Measurements from ENCODE around the gene PEX6. TPM values are rescaled to one million over a fixed set of nuclear protein-coding genes. Genes with fewer than 3 reads are reported as not detected.
A peak's percentile ranks its signal among the peaks of the same experiment; 100 is the strongest.
"Not testable (repeated sequence)": the region's sequence is repeated elsewhere in the genome, so short reads cannot be mapped to it uniquely, and the experiment has no call there.

PEX6 gene
- total RNA-seq, 1 donor from 2014 or later, result 28.9 TPM

- Histone ChIP-seq H3K27me3 (ENCODE audit: low read depth) (no peaks in the 10 kb centered on the region), H3K4me3 (no peak overlapping the region), H3K27ac (replicated peaks) (peak overlapping the region; percentile 49), H3K36me3 (peaks cover 59% of the 10 kb centered on the region), H3K9me3 (replicated peaks) (no peaks in the 10 kb centered on the region), H3K4me1 (peaks cover 20% of the 10 kb centered on the region)
- TF ChIP-seq CTCF (IDR thresholded peaks at IDR 0.05; ENCODE audit: borderline replicate concordance), result peak; percentile 66
- peak; percentile 59 for DNase-seq
- intact Hi-C loops (cut with micrococcal nuclease), result no loop called here
Observed at GRCh38 chr6:43009124-43009523, 30.1 kb upstream of the PEX6 start.

- Histone ChIP-seq H3K9me3 (replicated peaks) (no peaks in the 10 kb centered on the region), H3K4me3 (no peak overlapping the region), H3K36me3 (peaks cover 72% of the 10 kb centered on the region), H3K27ac (replicated peaks) (no peak overlapping the region), H3K4me1 (peaks cover 6% of the 10 kb centered on the region), H3K27me3 (ENCODE audit: low read depth) (no peaks in the 10 kb centered on the region)
- intact Hi-C loops (cut with micrococcal nuclease), result no loop called here
- DNase-seq, result no peak
- no peak for TF ChIP-seq CTCF (IDR thresholded peaks at IDR 0.05; ENCODE audit: borderline replicate concordance)
Observed at GRCh38 chr6:43007126-43007525, 28.1 kb upstream of the PEX6 start.

- intact Hi-C loops (cut with micrococcal nuclease), result no loop called here
- H3K27ac ChIP-seq (replicated peaks), result no peak overlapping the region
- peaks cover 6% of the 10 kb centered on the region for H3K4me1 ChIP-seq
- H3K36me3 ChIP-seq, result peaks cover 63% of the 10 kb centered on the region
- DNase-seq, result no peak
- no peak overlapping the region for H3K4me3 ChIP-seq
- no peaks in the 10 kb centered on the region for H3K27me3 ChIP-seq (ENCODE audit: low read depth)
- H3K9me3 ChIP-seq (replicated peaks), result no peaks in the 10 kb centered on the region
- no peak for TF ChIP-seq CTCF (IDR thresholded peaks at IDR 0.05; ENCODE audit: borderline replicate concordance)
Observed at GRCh38 chr6:43006251-43006650, 27.3 kb upstream of the PEX6 start.

DNA sequence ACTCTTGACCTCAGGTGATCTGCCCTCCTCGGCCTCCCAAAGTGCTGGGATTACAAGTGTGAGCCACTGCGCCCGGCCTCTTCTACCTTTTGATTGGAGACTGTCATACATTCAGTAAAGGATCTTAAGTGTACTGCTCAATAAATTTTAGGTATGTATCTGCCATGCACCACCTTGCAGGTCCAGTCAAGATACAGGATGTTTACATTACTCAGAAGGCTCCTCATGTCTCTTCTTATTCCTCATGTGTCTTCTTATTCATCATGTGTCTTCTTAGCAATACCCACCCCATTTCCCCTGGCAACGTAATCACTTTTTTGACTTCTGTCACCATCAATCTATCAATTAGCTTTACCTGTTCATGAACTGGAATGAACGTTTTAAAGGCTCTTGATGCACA lies 26.9 kb upstream of the PEX6 start:
- H3K36me3 ChIP-seq, result peaks cover 61% of the 10 kb centered on the region
- TF ChIP-seq CTCF (IDR thresholded peaks at IDR 0.05; ENCODE audit: borderline replicate concordance), result no peak
- intact Hi-C loops (cut with micrococcal nuclease), result no loop called here

GRCh38 chr6:43001843-43002242 lies 22.9 kb upstream of the PEX6 start:
- TF ChIP-seq CTCF (IDR thresholded peaks at IDR 0.05; ENCODE audit: borderline replicate concordance), result no peak
- Histone ChIP-seq H3K36me3 (peaks cover 25% of the 10 kb centered on the region), H3K9me3 (replicated peaks) (no peaks in the 10 kb centered on the region), H3K27ac (replicated peaks) (no peak overlapping the region), H3K4me3 (no peak overlapping the region), H3K27me3 (ENCODE audit: low read depth) (no peaks in the 10 kb centered on the region), H3K4me1 (no peaks in the 10 kb centered on the region)
- intact Hi-C loops (cut with micrococcal nuclease), result no loop called here
- DNase-seq, result no peak

More for the DNA sequence above, 26.9 kb upstream of the PEX6 start:
- Histone ChIP-seq H3K4me1 (peaks cover 6% of the 10 kb centered on the region), H3K4me3 (no peak overlapping the region), H3K27me3 (ENCODE audit: low read depth) (no peaks in the 10 kb centered on the region), H3K27ac (replicated peaks) (no peak overlapping the region), H3K9me3 (replicated peaks) (no peaks in the 10 kb centered on the region)
- no peak for DNase-seq

DNA sequence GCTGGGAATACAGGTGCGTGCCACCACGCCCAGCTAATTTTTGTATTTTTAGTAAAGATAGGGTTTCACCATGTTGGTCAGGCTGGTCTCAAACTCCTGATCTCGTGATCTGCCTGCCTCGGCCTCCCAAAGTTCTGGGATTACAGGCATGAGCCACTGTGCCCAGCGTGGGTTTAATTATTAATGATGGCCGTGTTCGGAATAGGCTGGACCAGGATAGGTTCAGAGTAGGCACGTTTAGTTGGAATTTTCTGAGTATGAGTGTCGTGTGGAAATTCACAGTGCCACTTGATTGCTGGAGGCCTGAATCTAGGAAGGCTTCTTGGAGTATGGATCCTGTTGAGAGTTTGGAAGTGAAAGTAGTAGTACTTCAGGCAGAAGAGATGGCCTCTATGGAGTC lies 19.2 kb upstream of the PEX6 start:
- H3K4me3 ChIP-seq; H3K9me3 ChIP-seq (replicated peaks); DNase-seq; H3K27me3 ChIP-seq (ENCODE audit: low read depth); H3K27ac ChIP-seq (replicated peaks); intact Hi-C loops (cut with micrococcal nuclease); H3K4me1 ChIP-seq: not testable (repeated sequence)
- H3K36me3 ChIP-seq, result peaks cover 11% of the 10 kb centered on the region

Data from left ventricle myocardium inferior (tissue), 1 donor.